Measurements from ENCODE around the gene LCN9.

DNA sequence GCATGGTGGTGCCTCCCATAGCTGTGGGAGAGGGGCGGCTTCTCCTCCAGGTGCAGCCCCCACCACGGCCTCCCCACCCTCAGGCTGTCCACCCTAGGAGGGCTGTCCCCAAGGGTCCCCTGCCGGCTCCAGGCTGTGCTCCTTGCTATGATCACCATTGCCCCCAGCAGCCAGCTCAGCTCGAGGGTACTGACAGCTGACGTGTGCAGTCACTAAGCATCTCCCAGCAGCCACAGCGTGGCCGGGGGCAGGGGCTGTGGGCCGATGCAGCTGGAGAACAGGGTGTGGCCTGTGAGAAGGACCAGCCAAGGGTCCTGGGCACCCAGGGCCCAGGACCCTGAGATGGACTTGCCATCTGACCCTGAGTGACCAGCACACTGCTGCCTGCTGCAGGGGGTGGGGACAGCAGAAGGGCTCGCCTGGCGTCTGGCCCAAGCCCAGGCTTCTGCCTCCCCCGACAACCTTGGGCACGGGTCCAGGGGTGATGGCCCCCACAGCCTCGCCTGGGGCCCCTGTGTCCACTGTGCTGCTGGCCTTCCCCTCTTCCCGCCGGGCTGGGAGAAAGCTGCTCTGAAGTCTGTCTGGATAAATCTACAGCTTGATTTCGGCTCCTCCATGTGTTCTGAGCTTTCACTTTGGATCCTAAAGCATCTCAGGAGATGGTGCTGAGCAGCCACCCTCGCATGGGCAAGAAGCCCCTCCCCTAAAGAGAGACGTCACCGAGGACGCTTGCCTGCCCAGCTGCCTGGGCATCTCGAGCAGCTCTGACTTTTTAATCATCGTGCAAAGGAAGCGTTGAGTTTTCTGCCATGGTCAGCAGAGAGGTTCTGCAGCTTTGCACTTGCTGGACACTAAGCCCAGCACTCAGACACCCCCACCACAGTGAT, 44.4 kb downstream of the LCN9 start:
- TF ChIP-seq, protein P1, sequence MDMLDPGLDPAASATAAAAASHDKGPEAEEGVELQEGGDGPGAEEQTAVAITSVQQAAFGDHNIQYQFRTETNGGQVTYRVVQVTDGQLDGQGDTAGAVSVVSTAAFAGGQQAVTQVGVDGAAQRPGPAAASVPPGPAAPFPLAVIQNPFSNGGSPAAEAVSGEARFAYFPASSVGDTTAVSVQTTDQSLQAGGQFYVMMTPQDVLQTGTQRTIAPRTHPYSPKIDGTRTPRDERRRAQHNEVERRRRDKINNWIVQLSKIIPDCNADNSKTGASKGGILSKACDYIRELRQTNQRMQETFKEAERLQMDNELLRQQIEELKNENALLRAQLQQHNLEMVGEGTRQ (IDR thresholded peaks at IDR 0.05; ENCODE audit: low read depth, low read length): no peak
- TF ChIP-seq, protein P1 (CRISPR knock-in tag; IDR thresholded peaks at IDR 0.05; ENCODE audit: borderline replicate concordance): no peak
- TF ChIP-seq PHF21A (CRISPR knock-in tag; IDR thresholded peaks at IDR 0.05) (no peak), BRD4 (CRISPR knock-in tag; IDR thresholded peaks at IDR 0.05) (no peak), POLR2AphosphoS2 (IDR thresholded peaks at IDR 0.05; ENCODE audit: low read depth, low read length) (no peak)
- TF ChIP-seq, protein P2, sequence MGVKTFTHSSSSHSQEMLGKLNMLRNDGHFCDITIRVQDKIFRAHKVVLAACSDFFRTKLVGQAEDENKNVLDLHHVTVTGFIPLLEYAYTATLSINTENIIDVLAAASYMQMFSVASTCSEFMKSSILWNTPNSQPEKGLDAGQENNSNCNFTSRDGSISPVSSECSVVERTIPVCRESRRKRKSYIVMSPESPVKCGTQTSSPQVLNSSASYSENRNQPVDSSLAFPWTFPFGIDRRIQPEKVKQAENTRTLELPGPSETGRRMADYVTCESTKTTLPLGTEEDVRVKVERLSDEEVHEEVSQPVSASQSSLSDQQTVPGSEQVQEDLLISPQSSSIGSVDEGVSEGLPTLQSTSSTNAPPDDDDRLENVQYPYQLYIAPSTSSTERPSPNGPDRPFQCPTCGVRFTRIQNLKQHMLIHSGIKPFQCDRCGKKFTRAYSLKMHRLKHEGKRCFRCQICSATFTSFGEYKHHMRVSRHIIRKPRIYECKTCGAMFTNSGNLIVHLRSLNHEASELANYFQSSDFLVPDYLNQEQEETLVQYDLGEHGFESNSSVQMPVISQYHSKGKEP (CRISPR knock-in tag; IDR thresholded peaks at IDR 0.05): no peak
